ENCODE data around the gene USH1C.

GRCh38 chr11:17537261-17537660, 7.0 kb downstream of the USH1C start:
- TF ChIP-seq CTCF (IDR thresholded peaks at IDR 0.05): no peak
- no peak for TF ChIP-seq POLR2A (IDR thresholded peaks at IDR 0.05)

All from uterus (tissue), 2 donors.